ENCODE data around the gene MTMR10.

The MTMR10 gene

GRCh38 chr15:31012455-31012854 is 21.0 kb upstream of the MTMR10 start:
- DNase-seq (ENCODE audit: low read depth in 2 of 2): no peak

GRCh38 chr15:31010036-31010435 is 18.6 kb upstream of the MTMR10 start:
- DNase-seq (ENCODE audit: low read depth in 2 of 2): no peak

GRCh38 chr15:31005660-31006059 is 14.2 kb upstream of the MTMR10 start:
- DNase-seq (ENCODE audit: low read depth in 2 of 2): no peak

GRCh38 chr15:31004220-31004733 is 12.8 kb upstream of the MTMR10 start:
- no peak for DNase-seq (ENCODE audit: low read depth in 2 of 2)

GRCh38 chr15:31001702-31002101 is 10.3 kb upstream of the MTMR10 start:
- no peak for DNase-seq (ENCODE audit: low read depth in 2 of 2)

- no peak for DNase-seq (ENCODE audit: low read depth in 2 of 2)
Measured at GRCh38 chr15:30999729-31000128, 8.3 kb upstream of the MTMR10 start.

- DNase-seq (ENCODE audit: low read depth in 2 of 2): no peak
Measured at GRCh38 chr15:30997270-30997669, 5.8 kb upstream of the MTMR10 start.

- DNase-seq (ENCODE audit: low read depth in 2 of 2): no peak
Measured at GRCh38 chr15:30992249-30992864, 929 bp upstream of the MTMR10 start.

GRCh38 chr15:30990446-30991254 is 778 bp downstream of the MTMR10 start:
- no peak for DNase-seq (ENCODE audit: low read depth in 2 of 2)

- no peak for DNase-seq (ENCODE audit: low read depth in 2 of 2)
Measured at GRCh38 chr15:30990036-30990435, 1.4 kb downstream of the MTMR10 start.

GRCh38 chr15:30985081-30985531 is 6.3 kb downstream of the MTMR10 start:
- no peak for DNase-seq (ENCODE audit: low read depth in 2 of 2)

GRCh38 chr15:30984542-30984941 is 6.9 kb downstream of the MTMR10 start:
- no peak for DNase-seq (ENCODE audit: low read depth in 2 of 2)

GRCh38 chr15:30984118-30984517 is 7.3 kb downstream of the MTMR10 start:
- no peak for DNase-seq (ENCODE audit: low read depth in 2 of 2)

GRCh38 chr15:30979457-30979856 is 12.0 kb downstream of the MTMR10 start:
- DNase-seq (ENCODE audit: low read depth in 2 of 2): no peak

- no peak for DNase-seq (ENCODE audit: low read depth in 2 of 2)
Measured at GRCh38 chr15:30978328-30978727, 13.1 kb downstream of the MTMR10 start.

GRCh38 chr15:30974112-30974511 is 17.3 kb downstream of the MTMR10 start:
- DNase-seq (ENCODE audit: low read depth in 2 of 2): no peak

- DNase-seq (ENCODE audit: low read depth in 2 of 2): no peak
Measured at GRCh38 chr15:30973379-30973778, 18.0 kb downstream of the MTMR10 start.

- DNase-seq (ENCODE audit: low read depth in 2 of 2): no peak
Measured at GRCh38 chr15:30969724-30970123, 21.7 kb downstream of the MTMR10 start.

- no peak for DNase-seq (ENCODE audit: low read depth in 2 of 2)
Measured at GRCh38 chr15:30963681-30964080, 27.7 kb downstream of the MTMR10 start.

- no peak for DNase-seq (ENCODE audit: low read depth in 2 of 2)
Measured at GRCh38 chr15:30962659-30963058, 28.8 kb downstream of the MTMR10 start.

- no peak for DNase-seq (ENCODE audit: low read depth in 2 of 2)
Measured at GRCh38 chr15:30962079-30962478, 29.3 kb downstream of the MTMR10 start.

GRCh38 chr15:30958219-30958618 is 33.2 kb downstream of the MTMR10 start:
- DNase-seq (ENCODE audit: low read depth in 2 of 2): no peak

Measured in stimulated activated CD4-positive, alpha-beta T cell treated with anti-CD3 and anti-CD28 coated beads, Interleukin-1b, Interleukin-23, amount 100 ng/mL, for 4 hours (primary cell).